Measurements from ENCODE around the gene KCNAB1.

The KCNAB1 gene

DNA sequence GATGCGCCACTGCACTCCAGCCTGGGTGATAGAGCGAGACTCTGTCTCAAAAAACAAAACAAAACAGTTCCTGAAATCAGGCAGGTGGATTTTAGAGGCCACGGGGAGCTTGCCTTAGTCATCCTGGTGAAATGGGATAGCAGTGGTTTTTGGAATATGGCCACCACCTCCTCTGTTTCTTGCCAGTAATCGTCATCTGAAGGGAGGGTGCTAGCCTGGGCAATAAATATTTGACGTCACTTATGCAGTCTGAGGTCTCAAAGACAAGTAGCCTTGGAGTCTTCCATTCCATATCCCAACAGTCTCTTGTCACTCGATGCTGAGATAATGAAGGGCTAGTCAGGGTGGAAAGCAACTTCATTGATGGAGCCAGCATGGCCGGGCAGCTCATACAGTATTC is 55.2 kb downstream of the KCNAB1 start:
- TF ChIP-seq ZNF384 (IDR thresholded peaks at IDR 0.05) (no peak), LEF1 (IDR thresholded peaks at IDR 0.05; ENCODE audit: borderline replicate concordance) (no peak), BHLHE40 (IDR thresholded peaks at IDR 0.05; ENCODE audit: borderline replicate concordance) (no peak), TARDBP (IDR thresholded peaks at IDR 0.05) (no peak), SP1 (IDR thresholded peaks at IDR 0.05) (no peak), ARNT (IDR thresholded peaks at IDR 0.05) (no peak), CTBP1 (IDR thresholded peaks at IDR 0.05; ENCODE audit: borderline replicate concordance) (no peak), L3MBTL2 (conservative IDR thresholded peaks at IDR 0.05) (no peak), SUZ12 (IDR thresholded peaks at IDR 0.05) (no peak), HDGF (IDR thresholded peaks at IDR 0.05; ENCODE audit: borderline replicate concordance) (no peak)
- TF ChIP-seq, protein P1, sequence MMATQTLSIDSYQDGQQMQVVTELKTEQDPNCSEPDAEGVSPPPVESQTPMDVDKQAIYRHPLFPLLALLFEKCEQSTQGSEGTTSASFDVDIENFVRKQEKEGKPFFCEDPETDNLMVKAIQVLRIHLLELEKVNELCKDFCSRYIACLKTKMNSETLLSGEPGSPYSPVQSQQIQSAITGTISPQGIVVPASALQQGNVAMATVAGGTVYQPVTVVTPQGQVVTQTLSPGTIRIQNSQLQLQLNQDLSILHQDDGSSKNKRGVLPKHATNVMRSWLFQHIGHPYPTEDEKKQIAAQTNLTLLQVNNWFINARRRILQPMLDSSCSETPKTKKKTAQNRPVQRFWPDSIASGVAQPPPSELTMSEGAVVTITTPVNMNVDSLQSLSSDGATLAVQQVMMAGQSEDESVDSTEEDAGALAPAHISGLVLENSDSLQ (IDR thresholded peaks at IDR 0.05): no peak
- no peak for DNase-seq (ENCODE audit: extremely low spot score)
- CTCF ChIA-PET: no interaction called here
- POLR2A ChIA-PET: no interaction called here

DNA sequence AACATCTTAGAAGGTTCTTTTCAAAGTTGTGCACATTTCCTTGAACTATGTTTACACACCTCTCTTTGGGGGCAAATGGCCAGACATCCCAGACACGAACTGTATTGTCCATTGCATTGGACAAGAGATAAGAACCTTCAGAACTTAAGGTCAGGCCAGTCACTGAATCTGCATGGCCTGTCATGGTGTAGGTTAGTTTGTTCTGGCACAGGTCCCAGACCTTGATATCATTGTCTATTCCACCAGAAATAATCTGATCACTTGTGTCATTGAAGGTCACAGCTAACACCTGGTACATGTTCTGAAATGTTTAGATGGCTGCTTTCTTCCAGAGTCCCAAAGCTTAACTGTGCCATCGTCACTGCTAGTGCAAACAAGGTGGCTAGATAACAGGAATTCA is 55.7 kb downstream of the KCNAB1 start:
- ChIA-PET CTCF (no interaction called here), POLR2A (no interaction called here)
- DNase-seq (ENCODE audit: extremely low spot score): no peak
- no peak for TF ChIP-seq FOXA1 (IDR thresholded peaks at IDR 0.05)
- no peak for TF ChIP-seq HDGF (IDR thresholded peaks at IDR 0.05; ENCODE audit: borderline replicate concordance)
- TF ChIP-seq NFRKB (IDR thresholded peaks at IDR 0.05): no peak
- no peak for TF ChIP-seq FOXM1 (IDR thresholded peaks at IDR 0.05; ENCODE audit: borderline replicate concordance)
- TF ChIP-seq SUZ12 (IDR thresholded peaks at IDR 0.05): no peak
- TF ChIP-seq BHLHE40 (IDR thresholded peaks at IDR 0.05; ENCODE audit: borderline replicate concordance): no peak
- no peak for TF ChIP-seq ELF4 (IDR thresholded peaks at IDR 0.05)
- no peak for TF ChIP-seq CTBP1 (IDR thresholded peaks at IDR 0.05; ENCODE audit: borderline replicate concordance)
- TF ChIP-seq ZNF384 (IDR thresholded peaks at IDR 0.05): no peak
- TF ChIP-seq, protein P1 (IDR thresholded peaks at IDR 0.05): no peak
- TF ChIP-seq L3MBTL2 (conservative IDR thresholded peaks at IDR 0.05): no peak
- no peak for TF ChIP-seq FOXK2 (IDR thresholded peaks at IDR 0.05)
- no peak for TF ChIP-seq SP1 (IDR thresholded peaks at IDR 0.05)
- TF ChIP-seq LEF1 (IDR thresholded peaks at IDR 0.05; ENCODE audit: borderline replicate concordance): no peak
- no peak for TF ChIP-seq TARDBP (IDR thresholded peaks at IDR 0.05)
- no peak for TF ChIP-seq ARNT (IDR thresholded peaks at IDR 0.05)

DNA sequence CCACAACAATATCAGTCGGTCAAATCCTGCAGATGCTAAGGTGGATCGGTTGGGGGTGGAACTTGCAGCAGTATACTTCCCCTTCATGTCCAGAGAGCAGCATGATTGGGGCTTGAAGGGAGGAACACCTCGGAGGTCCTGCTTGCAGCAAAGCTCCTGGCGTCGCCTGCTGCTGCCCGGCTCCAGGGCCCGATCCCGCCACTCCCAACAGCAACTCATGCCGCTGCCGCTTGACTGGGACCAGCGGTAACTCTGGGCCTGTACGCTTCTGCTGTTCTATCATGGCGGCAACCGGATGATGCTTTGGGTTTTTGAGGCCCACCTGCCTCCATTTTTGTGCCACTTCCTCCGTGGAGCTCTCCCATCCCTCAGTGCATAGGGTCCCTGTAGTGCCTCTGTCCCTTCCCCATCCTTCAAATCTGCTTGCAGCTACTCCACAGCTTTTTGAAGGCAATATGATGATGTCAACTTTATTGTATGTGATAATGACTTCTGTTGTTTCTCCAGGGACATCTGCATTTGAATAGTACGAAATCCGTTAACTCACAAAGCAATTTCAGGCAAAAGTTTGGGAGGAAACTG is 56.3 kb downstream of the KCNAB1 start:
- POLR2A ChIA-PET: no interaction called here
- TF ChIP-seq TARDBP (IDR thresholded peaks at IDR 0.05) (no peak), NFRKB (IDR thresholded peaks at IDR 0.05) (no peak), HDGF (IDR thresholded peaks at IDR 0.05; ENCODE audit: borderline replicate concordance) (no peak), LEF1 (IDR thresholded peaks at IDR 0.05; ENCODE audit: borderline replicate concordance) (no peak), CTBP1 (IDR thresholded peaks at IDR 0.05; ENCODE audit: borderline replicate concordance) (no peak), L3MBTL2 (conservative IDR thresholded peaks at IDR 0.05) (no peak), ARNT (IDR thresholded peaks at IDR 0.05) (no peak), BHLHE40 (IDR thresholded peaks at IDR 0.05; ENCODE audit: borderline replicate concordance) (no peak), ELF4 (IDR thresholded peaks at IDR 0.05) (no peak), FOXK2 (IDR thresholded peaks at IDR 0.05) (no peak), FOXA1 (IDR thresholded peaks at IDR 0.05) (no peak), FOXM1 (IDR thresholded peaks at IDR 0.05; ENCODE audit: borderline replicate concordance) (no peak), ZNF384 (IDR thresholded peaks at IDR 0.05) (no peak), SP1 (IDR thresholded peaks at IDR 0.05) (no peak), SUZ12 (IDR thresholded peaks at IDR 0.05) (no peak)
- TF ChIP-seq, protein P1 (IDR thresholded peaks at IDR 0.05): no peak
- CTCF ChIA-PET: no interaction called here
- no peak for DNase-seq (ENCODE audit: extremely low spot score)

DNA sequence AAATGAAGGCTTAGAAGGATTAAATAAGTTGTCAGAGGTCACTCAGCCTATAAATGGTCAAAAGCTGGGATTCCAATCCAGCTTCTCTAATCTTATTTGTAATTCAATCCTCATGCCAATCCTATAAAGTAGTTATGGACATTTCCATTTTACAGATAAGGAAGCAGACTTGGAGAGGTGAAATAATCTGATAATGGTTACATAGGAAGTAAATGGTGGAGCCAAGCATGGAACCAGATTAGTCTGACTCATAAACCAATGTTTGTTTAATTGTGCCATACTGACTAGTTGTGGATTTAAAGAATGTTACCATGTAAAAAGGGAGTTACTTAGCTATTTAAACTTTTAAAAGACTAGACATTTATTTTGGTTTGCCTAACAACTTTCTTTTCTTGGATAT is 59.7 kb downstream of the KCNAB1 start:
- ChIA-PET CTCF (no interaction called here), POLR2A (no interaction called here)
- no peak for DNase-seq (ENCODE audit: extremely low spot score)
- no peak for TF ChIP-seq TARDBP (IDR thresholded peaks at IDR 0.05)
- TF ChIP-seq ZNF384 (IDR thresholded peaks at IDR 0.05): no peak
- TF ChIP-seq NFRKB (IDR thresholded peaks at IDR 0.05): no peak
- TF ChIP-seq FOXM1 (IDR thresholded peaks at IDR 0.05; ENCODE audit: borderline replicate concordance): no peak
- no peak for TF ChIP-seq SP1 (IDR thresholded peaks at IDR 0.05)
- TF ChIP-seq FOXA1 (IDR thresholded peaks at IDR 0.05): no peak
- TF ChIP-seq LEF1 (IDR thresholded peaks at IDR 0.05; ENCODE audit: borderline replicate concordance): no peak
- no peak for TF ChIP-seq FOXK2 (IDR thresholded peaks at IDR 0.05)
- TF ChIP-seq HDGF (IDR thresholded peaks at IDR 0.05; ENCODE audit: borderline replicate concordance): no peak

DNA sequence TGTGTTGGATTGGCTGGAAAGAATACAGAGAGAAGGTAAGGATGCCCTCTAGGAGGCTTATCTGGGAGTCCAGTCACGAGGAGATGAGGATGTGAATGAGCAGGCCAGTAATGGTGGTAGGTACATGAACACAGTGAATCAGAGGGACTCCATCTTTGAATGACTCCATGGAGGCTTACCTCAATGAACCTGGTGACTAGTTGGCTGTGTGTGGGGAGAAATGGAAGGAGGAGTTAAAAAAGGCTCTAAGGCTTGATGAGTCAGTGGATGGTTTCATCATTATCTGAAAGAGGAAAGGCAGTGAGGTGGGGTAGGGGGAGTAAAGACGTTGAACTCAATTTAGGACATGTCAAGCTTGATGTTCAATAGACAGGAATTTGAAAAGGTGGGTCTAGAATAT is 61.1 kb downstream of the KCNAB1 start:
- TF ChIP-seq, protein P1 (IDR thresholded peaks at IDR 0.05): no peak
- TF ChIP-seq SUZ12 (IDR thresholded peaks at IDR 0.05): no peak
- no peak for TF ChIP-seq ARNT (IDR thresholded peaks at IDR 0.05)
- no peak for TF ChIP-seq BHLHE40 (IDR thresholded peaks at IDR 0.05; ENCODE audit: borderline replicate concordance)
- no peak for TF ChIP-seq CTBP1 (IDR thresholded peaks at IDR 0.05; ENCODE audit: borderline replicate concordance)
- no peak for TF ChIP-seq NFRKB (IDR thresholded peaks at IDR 0.05)
- TF ChIP-seq HDGF (IDR thresholded peaks at IDR 0.05; ENCODE audit: borderline replicate concordance): no peak
- no peak for TF ChIP-seq ELF4 (IDR thresholded peaks at IDR 0.05)
- no peak for TF ChIP-seq ZNF384 (IDR thresholded peaks at IDR 0.05)
- TF ChIP-seq FOXK2 (IDR thresholded peaks at IDR 0.05): no peak
- TF ChIP-seq FOXM1 (IDR thresholded peaks at IDR 0.05; ENCODE audit: borderline replicate concordance): no peak
- no peak for TF ChIP-seq FOXA1 (IDR thresholded peaks at IDR 0.05)
- no peak for TF ChIP-seq LEF1 (IDR thresholded peaks at IDR 0.05; ENCODE audit: borderline replicate concordance)
- TF ChIP-seq TARDBP (IDR thresholded peaks at IDR 0.05): no peak
- no peak for TF ChIP-seq SP1 (IDR thresholded peaks at IDR 0.05)
- no peak for TF ChIP-seq L3MBTL2 (conservative IDR thresholded peaks at IDR 0.05)
- CTCF ChIA-PET: no interaction called here
- POLR2A ChIA-PET: no interaction called here
- DNase-seq (ENCODE audit: extremely low spot score): no peak

Measured in HEK293T (cell line).